Tibial artery (tissue), 4 donors: Measurements from ENCODE around the gene ZNF432.
"Not testable (repeated sequence)": the region's sequence is repeated elsewhere in the genome, so short reads cannot be mapped to it uniquely, and the experiment has no call there.

Source experiments
- DNase-seq, 2 donors: peaks; one replicate each; pipeline ENCODE4 v3.0.0-alpha.2; 2019
- H3K27ac ChIP-seq, 2 donors: fragments of 200-600 bp; sonication (generic) in 1 of 2; 1 replicate in 1 of 2; 2 replicates in 1 of 2; pipeline ENCODE4 v1.5.1; 2018 to 2019; ENCODE audit warnings: mild to moderate bottlenecking in 1 of 2
- H3K27me3 ChIP-seq, 2 donors: fragments of 200-600 bp; sonication (generic) in 1 of 2; one replicate each; pipeline versions ENCODE4 v1.5.1 to v1.6.0; 2016 to 2019
- H3K36me3 ChIP-seq, 3 donors: fragments of 200-600 bp; sonication (generic) in 2 of 3; one replicate each; pipeline ENCODE4 v1.5.1; 2016 to 2019; ENCODE audit warnings: mild to moderate bottlenecking in 2 of 3
- H3K4me1 ChIP-seq, 4 donors: fragments of 200-600 bp; sonication (generic) in 2 of 4; 1 replicate in 3 of 4; 2 replicates in 1 of 4; pipeline ENCODE4 v1.5.1; 2016 to 2019
- H3K4me3 ChIP-seq, 2 donors: fragments of 200-600 bp; sonication (generic) in 1 of 2; 1 replicate in 1 of 2; 2 replicates in 1 of 2; pipeline ENCODE4 v1.5.1; 2018 to 2019; ENCODE audit warnings: mild to moderate bottlenecking in 2 of 2
- H3K9me3 ChIP-seq, 3 donors: fragments of 200-600 bp; sonication (generic) in 1 of 3; one replicate each; pipeline ENCODE4 v1.5.1; 2016 to 2019
- CTCF ChIP-seq, 2 experiments: fragments of 200-600 bp in 1 of 2; fragments of 450-650 bp in 1 of 2; IDR thresholded peaks; one replicate each; pipeline ENCODE4 v1.5.1; 2017 to 2019; ENCODE audit warnings: antibody characterized with exemption in 2 of 2, mild to moderate bottlenecking in 1 of 2, moderate library complexity in 1 of 2
- intact Hi-C: fragments of 100-400 bp; cut with DNase I; formaldehyde crosslinking; loops from one replicate; pipeline ENCODE4 v1.15.0; 2023; ENCODE audit warnings: low total_unique reads

ZNF432 gene

GRCh38 chr19:52070496-52070895, 21.9 kb upstream of the ZNF432 start:
- H3K9me3 ChIP-seq = peaks cover 5 to 98% (median 49%) of the 10 kb centered on the region in 3 donors
- H3K27ac ChIP-seq = no peak overlapping the region
- intact Hi-C loops = no loop called here
- DNase-seq = no peak
- no peaks in the 10 kb centered on the region for H3K27me3 ChIP-seq
- H3K4me1 ChIP-seq = no peaks in the 10 kb centered on the region
- peaks cover 98 to 100% (median 100%) of the 10 kb centered on the region in 3 donors for H3K36me3 ChIP-seq
- TF ChIP-seq CTCF (IDR thresholded peaks at IDR 0.05) = no peak
- H3K4me3 ChIP-seq = no peak overlapping the region

DNA sequence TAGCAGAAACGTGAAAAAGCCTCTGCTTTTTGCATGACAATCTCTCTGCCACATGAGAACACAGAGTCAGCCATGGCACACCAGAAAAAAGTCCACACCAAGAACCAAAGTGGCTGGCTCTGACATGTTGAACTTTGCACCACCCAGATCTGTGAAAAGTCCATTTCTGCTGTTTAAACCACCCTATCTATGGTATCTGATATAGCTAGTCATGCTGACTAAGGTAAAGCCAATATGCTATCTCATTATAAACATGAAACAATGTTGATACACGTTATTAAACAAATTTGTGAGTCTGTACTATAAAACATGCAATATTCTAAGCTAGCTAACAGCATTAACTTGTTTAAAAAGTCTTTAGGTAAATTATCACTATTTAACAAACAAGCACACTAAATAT, 21.0 kb upstream of the ZNF432 start:
- no peak for TF ChIP-seq CTCF (IDR thresholded peaks at IDR 0.05)
- Histone ChIP-seq H3K9me3 (peaks cover 5 to 98% (median 55%) of the 10 kb centered on the region in 3 donors), H3K36me3 (peaks cover 98 to 100% (median 100%) of the 10 kb centered on the region in 3 donors), H3K4me3 (no peak overlapping the region), H3K27ac (no peak overlapping the region), H3K4me1 (no peaks in the 10 kb centered on the region), H3K27me3 (no peaks in the 10 kb centered on the region)
- intact Hi-C loops = no loop called here
- DNase-seq = no peak

DNA sequence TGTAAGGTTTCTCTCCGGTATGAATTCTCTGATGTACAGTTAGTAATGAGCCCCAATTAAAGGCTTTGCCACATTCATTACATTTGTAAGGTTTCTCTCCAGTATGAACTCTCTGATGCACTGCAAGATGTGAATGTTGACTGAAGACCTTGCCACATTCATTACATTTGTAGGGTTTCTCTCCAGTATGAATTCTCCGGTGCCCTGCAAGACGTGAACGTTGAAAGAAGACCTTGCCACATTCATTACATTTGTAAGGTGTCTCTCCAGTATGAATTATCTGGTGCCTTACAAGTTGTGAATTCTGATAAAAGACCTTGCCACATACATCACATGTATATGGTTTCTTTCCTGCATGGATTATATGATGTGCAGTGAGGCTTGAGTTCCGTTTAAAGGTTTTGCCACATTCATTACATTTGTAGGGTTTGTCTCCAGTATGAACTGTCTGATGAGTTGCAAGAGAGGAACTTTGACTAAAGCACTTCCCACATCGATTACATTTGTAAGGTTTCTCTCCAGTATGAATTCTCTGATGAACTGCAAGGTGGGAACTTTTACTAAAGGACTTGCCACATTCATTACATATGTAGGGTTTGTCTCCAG, 17.7 kb upstream of the ZNF432 start:
- H3K9me3 ChIP-seq = peaks cover 5 to 100% (median 81%) of the 10 kb centered on the region in 3 donors
- H3K4me3 ChIP-seq = no peak overlapping the region
- intact Hi-C loops = no loop called here
- H3K27ac ChIP-seq = no peak overlapping the region
- H3K36me3 ChIP-seq = peaks cover 97 to 100% (median 100%) of the 10 kb centered on the region in 3 donors
- no peaks in the 10 kb centered on the region for H3K4me1 ChIP-seq
- no peaks in the 10 kb centered on the region for H3K27me3 ChIP-seq
- no peak for TF ChIP-seq CTCF (IDR thresholded peaks at IDR 0.05)
- DNase-seq = no peak

DNA sequence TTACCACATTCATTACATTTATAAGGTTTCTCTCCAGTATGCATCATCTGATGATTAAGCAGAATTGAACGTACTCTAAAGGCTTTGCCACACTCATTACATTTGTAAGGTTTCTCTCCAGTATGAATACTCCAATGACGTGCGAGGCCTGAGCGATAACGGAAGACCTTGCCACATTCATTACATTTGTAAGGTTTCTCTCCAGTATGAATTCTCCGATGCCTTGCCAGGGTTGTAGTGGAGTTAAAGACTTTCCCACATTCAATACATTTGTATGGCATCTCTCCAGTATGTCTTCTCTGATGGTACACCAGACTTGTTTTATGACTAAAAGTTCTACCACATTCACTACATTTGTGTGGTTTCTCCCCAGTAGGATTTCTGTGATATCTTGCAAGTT, 16.8 kb upstream of the ZNF432 start:
- no peak for TF ChIP-seq CTCF (IDR thresholded peaks at IDR 0.05)
- Histone ChIP-seq H3K4me1 (no peaks in the 10 kb centered on the region), H3K27me3 (no peaks in the 10 kb centered on the region), H3K9me3 (peaks cover 13 to 100% (median 87%) of the 10 kb centered on the region in 3 donors), H3K27ac (no peak overlapping the region), H3K4me3 (no peak overlapping the region), H3K36me3 (peaks cover 97% of the 10 kb centered on the region in 3 donors)
- DNase-seq = no peak
- intact Hi-C loops = no loop called here

- H3K27ac ChIP-seq, intact Hi-C loops, H3K4me3 ChIP-seq, H3K27me3 ChIP-seq, DNase-seq, H3K4me1 ChIP-seq: not testable (repeated sequence)
- H3K9me3 ChIP-seq = peaks cover 8 to 89% (median 51%) of the 10 kb centered on the region in 3 donors
- H3K36me3 ChIP-seq = peaks cover 21 to 41% (median 36%) of the 10 kb centered on the region in 3 donors
Measured at GRCh38 chr19:52056480-52056879, 7.8 kb upstream of the ZNF432 start.

GRCh38 chr19:52051736-52052135, 3.1 kb upstream of the ZNF432 start:
- H3K4me1 ChIP-seq, H3K27me3 ChIP-seq, DNase-seq, intact Hi-C loops, H3K36me3 ChIP-seq, H3K4me3 ChIP-seq, H3K27ac ChIP-seq: not testable (repeated sequence)
- peaks cover 0 to 46% (median 27%) of the 10 kb centered on the region in 3 donors for H3K9me3 ChIP-seq
